HPDE6-E6E7 (cell line): Measurements from ENCODE around the gene RHOB.
"Not testable (repeated sequence)": the region's sequence is repeated elsewhere in the genome, so short reads cannot be mapped to it uniquely, and the experiment has no call there.

Experiments used
- DNase-seq: peaks from one replicate; pipeline ENCODE4 v3.0.0; 2011; ENCODE audit warnings: missing footprints; ENCODE audit errors: extremely low spot score

RHOB gene

DNA sequence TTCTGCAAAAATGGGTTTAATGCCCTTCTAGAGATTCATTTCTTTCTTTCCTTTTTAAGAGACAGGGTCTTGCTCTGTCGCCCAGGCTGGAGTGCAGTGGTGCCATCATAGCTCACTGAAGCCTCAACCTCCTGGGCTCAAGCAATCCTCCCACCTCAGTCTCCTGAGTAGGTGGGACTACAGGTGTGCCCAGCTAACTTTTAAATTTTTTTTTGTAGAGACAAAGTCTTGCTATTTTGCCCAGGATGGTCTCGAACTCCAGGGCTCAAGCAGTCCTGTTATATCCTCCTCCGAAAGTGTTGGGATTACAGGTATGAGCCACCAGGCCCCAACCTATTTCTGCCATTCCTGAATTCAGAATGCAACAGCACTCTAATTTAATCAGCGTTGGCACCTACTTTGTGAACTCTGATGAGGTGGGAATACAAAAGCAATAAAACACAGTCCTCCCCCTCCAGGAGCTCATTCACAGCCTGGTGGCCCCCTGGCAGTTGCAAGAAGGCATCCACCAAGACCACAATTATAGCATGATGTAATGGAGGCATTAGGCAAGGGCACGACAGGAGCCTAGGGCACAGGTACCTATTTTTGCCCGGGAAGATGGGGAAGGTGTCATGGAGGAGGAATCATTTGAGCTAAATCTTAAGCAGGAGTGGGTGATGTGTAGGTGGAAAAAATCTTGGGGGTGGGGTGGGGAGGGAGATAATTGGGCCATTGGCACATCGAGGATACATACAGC lies 5.1 kb downstream of the RHOB start:
- DNase-seq = no peak

DNA sequence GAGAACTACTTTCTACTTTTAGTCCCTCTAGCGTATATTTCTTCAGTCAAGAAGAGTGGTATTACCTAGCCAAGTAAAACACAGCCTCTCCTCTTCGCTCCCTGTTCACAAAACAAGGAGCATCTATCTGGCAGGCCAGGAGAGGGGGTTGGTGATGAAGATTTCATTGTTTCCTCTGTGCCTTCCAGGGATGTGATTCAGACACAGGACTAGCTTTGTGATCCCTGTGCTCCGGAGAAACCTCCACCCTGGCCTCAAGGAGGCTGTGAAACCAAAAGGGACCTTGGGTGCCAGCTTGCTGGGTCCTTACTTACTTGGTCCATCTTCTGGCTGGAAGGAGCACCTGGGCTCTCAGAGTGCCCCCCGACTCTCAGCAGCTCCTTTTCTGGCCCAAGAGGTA lies 5.7 kb downstream of the RHOB start:
- DNase-seq = no peak

DNA sequence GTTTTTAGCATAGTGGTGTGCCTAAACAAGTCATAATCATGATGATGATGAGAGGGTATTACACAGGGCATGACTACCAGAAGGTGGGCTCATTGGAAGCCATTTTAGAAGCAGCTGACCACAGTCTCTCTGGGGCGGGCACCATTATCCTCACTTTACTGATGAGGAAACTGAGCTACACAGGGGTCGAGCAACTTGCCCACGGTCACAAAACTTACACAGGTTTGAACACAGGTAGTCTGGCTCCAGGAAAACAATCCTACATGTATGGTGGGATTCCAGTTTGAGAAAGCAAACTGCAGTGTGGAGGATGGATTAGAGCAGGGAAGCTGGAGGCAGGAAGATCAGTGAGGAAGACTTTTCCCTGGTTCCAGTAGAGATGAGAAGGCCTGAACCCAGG lies 6.2 kb downstream of the RHOB start:
- DNase-seq = no peak

DNA sequence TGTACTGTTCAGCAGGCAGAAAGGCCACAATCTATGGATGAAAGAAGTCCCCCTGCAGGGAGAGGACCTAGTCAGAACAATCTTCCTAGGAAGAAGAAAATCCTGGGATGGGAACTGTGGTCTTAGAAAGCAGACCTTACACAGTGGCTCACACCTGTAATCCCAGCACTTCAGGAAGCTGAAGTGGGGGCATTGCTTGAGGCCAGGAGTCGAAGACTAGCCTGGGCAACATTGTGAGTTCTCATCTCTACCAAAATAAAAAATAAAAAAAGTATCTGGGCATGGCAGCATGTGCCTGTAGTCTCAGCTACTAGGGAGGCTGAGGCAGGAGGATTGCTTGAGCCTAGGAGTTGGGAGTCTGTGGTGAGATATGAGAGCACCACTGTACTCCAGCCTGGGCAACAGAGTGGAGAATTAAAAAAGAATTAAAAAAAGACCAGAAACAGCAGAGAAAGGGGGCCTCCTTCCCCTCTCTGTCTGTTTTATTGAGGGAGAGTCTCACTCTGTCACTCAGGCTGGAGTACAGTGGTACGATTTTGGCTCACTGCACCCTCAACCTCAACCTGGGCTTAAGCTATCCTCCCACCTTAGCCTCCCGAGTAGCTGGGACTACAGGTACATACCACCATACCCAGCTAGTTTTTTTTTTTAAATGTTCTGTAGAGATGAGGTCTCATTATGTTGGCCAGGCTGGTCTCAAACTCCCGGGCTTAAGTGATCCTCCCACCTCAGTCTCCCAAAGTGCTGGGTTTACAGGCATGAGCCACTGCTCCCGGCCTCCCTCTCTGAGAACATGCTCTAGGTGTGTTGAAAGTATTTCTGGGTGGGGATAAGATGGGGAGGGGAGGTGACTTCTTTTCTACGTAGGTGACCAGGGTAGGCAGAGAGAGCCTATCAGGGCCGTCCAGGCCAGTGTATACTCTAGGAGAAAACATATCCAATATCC lies 7.4 kb downstream of the RHOB start:
- DNase-seq = no peak

DNA sequence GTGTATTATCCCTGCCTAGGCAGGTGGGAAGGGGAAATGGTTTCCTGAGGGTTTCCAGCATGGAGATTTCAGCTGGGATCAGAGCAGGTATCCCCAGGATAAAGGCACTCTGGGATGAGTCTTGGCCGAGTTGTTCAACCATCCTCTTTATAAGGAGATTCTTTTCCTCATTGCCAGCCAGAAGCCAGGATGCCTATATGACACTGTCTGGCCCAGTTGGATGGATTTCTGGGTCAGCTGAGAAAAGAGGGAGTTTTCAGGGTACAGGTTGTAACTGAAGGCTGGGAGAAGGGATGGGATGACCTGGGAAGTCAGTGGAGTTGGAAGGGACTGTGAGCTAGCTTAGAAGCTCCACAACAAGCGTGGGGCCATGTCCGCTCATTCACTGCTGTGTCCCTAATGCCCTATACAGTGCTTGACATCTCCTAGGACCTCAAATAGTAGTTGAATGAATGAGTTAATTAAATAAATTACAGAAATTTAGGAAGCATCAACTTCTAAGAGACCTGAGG lies 8.3 kb downstream of the RHOB start:
- no peak for DNase-seq

DNA sequence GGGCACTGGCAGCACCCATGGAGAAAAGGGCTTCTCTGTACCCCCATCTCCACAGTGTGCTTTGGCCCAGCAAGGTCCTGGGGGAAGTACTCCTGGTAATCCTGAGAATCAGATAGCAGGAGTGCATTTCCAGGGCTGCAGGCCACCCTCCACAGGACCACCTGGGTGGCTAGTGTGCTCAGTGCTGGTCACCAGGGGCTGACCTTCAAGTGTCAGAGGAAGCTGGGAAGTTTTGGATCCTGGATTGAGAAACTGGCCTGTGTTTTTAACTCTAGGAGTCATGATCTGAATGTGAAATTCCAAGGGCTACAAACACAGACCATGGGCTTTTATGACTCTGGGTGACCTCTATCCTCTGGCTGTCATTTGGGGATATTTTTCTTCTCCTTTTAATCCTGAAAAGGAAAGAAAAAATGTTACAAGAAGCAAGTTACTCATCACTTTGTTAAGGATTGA lies 9.3 kb downstream of the RHOB start:
- DNase-seq = no peak

DNA sequence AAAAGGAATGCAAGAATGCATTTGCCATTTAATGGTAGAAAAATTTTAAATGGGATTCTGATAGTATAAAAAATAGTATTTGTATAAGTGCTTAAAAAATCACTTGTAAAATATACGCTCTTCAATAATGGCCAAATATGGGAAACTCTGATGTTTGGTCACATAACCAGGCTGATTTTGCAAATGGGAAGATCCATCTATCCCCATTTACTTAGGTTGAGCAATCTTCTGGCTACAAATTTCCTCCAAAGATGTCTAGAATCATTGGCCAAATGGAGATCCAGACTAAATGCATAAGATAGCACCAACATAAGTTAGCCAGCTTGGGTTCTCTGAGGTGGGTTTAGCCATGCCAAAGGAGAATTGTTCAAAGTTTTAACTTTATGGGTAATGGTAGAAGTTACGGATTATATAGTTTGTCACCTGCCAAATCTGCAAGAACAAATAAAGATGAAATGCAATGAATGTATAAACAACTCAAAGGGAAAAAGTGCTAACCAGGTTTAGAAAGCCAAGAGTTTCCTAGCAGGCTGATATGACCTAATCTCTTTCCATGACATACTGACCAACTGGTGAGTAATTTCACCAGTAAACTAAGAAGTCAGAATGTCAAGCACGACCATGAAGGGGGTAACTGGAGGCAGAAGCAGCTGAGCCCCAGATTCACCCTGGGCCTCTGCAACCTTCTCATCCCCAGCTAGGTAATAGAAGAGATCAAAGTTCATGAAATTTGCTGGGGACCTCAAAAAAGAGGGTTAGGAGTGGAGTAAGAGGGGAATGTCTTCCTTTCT lies 10.0 kb downstream of the RHOB start:
- DNase-seq = no peak

DNA sequence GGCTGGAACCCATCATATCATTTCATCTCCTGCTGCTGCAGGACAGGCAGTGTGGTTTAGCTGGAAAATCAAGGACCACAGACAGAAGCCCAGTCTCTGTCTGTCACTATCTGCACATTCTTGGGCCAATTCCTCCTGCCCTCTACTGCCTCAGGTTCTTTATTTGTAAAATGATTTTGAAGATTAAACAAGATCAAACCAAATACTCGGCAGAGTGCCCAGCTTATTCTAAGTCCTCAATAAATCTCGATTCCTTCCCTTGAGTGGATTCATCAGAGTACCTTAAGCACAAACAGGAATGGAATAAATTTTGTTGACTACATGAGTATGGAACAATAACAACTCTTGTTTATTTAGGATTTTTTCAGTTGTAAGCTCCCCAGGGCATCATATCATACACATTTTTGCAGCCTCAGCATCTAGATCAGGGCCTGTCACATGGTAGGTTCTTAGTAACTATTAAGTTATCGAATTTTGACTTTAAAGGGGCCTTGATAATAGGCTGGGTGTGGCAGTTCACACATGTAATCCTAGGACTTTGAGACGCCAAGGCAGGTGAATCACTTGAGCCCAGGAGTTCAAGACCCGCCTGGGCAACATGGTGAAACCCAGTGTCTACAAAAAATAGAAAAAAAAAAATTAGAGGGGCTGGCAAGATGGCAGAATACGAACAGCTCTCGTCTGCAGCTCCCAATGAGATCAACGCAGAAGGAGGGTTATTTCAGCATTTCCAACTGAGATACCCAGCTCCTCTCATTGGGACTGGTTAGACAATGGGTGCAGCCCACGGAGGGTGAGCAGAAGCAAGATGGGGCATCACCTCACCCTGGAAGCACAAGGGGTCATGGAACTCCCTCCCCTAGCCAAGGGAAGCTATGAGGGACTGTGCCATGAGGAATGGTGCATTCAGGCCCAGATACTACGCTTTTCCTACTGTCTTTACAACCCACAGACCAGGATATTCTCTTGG lies 11.1 kb downstream of the RHOB start:
- no peak for DNase-seq

DNA sequence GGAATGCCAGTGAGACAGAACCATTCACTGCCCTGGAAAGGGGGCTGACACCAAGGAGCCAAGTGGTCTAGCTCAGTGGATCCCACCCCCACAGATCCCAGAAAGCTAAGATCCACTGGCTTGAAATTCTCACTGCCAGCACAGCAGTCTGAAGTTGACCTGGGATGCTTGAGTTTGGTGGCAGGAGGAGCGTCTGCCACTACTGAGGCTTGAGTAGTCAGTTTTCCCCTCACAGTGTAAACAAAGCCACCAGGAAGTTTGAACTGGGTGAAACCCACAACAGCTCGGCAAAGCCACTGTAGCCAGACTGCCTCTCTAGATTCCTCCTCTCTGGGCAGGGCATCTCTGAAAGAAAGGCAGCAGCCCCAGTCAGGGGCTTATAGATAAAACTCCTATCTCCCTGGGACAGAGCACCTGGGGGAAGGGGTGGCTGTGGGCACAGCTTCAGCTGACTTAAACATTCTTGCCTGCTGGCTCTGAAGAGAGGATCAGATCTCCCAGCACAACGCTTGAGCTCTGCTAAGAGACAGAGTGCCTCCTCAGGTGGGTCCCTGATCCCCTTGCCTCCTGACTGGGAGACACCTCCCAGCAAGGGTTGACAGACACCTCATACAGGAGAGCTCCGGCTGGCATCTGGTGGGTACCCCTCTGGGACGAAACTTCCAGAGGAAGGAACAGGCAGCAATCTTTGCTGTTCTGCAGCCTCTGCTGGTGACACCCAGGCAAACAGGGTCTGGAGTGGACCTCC lies 12.0 kb downstream of the RHOB start:
- DNase-seq = not testable (repeated sequence)

DNA sequence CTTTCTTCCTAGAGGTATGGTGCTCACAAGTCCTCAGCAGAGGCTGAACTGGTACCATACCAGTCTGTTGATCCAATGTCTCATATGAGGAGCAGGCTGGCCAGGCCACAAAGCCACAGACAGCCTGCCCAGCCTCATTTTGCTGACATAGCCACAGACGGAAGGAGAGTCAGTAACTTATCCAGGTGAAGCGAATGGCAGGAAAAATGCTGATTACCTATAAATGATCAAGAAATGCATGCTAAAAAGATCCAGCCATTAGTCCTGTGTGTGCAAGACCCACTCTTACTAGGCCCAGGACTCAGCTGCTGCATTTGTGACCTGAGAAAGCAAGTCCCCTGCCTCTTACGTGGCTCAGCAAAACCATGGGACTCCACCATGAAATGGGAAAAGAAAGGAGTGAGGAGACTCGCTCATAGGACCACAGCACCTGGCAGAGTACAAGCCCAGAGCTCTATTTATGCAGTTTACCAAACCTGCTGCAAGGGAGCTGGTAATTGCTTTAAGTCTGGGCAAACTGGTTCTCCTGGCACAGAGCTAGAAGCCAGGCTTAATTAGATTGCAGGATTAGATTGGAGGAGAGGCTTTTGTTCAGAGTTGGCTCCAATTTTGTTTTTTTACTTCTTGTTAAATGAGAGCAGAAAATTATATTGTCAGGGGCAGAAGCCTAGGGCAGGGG lies 19.0 kb downstream of the RHOB start:
- DNase-seq = no peak

DNA sequence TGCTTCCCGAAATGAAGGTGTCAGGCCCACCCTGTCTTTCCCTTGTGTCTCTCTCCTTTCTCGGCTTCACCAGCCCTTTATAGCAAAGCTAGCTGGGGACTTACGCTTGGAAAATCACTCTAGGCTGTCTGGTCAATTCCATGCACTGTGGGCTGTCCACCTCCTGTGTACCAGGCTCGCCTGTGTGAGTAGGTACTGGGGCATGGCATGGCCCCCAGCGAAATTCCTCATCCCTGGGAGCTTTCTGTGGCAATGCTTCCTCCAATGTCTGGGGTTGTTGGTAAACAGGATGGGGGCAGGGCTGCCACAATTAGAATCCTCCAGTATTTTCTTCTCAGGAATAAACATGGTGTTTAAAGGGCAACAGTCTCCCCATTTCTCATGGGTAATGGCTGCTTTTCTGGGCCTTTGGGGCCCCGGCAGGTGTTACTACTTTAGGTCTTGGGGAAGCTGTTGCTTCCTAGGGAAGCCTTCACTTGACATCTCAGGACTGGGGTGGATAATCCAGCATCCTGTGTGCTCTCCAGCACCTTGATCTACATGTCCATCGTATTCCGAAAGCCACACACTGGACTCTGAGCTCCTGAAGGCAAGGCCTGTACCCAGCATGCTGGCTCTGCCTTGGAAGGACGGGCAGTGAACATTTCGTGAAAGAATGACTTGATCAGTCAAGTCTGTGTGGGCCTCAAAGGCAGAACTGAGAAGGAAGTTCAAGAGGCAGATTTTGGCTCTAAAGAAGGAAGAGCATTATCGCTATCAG lies 21.1 kb downstream of the RHOB start:
- DNase-seq = no peak

DNA sequence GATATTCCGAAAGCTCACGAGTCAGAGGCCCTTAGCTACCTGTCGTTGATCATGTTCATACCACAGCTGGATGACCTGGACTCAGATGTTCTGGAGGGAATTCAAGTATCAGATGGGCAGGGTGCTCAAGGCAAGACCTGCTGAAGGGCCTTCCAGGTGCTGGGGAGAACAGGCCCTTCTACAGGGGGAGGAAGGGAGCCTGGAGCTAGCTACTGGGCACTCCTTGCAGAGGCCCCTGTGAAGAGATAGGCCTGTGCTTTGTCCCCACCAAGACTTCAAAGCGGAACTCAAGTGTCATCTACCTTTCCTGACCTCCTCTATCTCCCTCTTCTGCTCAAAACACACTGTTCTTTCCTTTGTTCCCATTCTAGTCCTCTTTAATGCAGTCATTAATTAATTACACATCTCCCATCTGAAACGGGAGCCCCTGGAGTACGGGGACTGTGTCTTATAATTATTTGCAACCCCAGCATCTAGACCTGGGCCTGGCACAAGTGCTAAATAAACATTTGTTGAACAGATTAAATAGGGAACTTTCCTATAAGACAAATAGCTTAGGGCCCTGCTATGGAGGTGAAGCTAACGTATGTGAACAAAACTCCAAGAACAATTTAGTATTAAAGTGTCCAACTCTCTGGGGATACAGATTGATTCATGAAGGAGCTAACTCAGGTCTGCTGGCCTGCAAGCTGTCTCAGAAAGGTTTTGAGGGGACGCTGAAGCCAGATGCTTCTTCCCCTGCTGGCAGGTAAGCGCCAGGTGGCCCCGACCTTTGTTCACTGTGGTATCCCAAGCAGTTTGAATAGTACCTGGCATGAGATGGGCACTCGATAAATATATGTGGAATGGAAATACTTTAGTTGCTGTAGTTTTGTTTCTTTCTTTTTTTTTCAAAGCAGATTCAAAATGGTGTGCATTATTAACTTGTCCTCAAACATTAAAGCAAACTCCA lies 22.0 kb downstream of the RHOB start:
- no peak for DNase-seq

DNA sequence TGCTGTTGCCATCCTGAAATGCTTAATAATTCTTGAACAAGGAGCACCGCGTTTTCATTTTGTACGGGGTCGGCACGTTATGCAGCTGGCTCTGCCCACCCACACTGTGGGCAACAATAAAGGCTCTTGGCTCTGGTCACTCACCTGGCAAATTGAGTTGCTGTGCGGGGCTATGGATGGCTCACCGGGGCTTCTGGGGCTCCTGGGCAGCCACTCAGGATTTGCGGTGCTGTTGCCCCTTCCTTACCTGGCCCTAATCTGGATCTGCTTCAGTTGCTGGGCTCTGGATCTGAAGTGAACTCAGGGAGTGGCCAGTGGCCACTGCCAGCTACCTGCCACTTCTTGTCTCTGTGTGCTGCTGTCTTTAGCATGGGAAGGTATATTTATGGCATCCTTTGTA lies 22.7 kb downstream of the RHOB start:
- no peak for DNase-seq

DNA sequence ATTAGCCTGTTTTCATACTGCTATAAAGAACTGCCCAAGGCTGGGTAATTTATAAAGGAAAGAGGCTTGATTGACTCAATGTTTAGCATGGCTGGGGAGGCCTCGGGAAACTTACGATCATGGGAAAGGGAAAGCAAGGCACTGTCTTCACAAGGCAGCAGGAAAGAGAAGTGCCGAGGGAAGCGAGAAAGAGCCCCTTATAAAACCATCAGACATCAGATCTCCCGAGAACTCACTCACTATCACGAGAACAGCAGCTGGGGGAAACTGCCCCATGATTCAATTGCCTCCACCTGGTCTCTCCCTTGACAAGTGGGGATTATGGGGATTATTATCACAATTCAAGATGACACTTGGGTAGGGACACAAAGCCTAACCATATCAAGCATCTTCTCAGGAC lies 23.3 kb downstream of the RHOB start:
- DNase-seq = no peak

DNA sequence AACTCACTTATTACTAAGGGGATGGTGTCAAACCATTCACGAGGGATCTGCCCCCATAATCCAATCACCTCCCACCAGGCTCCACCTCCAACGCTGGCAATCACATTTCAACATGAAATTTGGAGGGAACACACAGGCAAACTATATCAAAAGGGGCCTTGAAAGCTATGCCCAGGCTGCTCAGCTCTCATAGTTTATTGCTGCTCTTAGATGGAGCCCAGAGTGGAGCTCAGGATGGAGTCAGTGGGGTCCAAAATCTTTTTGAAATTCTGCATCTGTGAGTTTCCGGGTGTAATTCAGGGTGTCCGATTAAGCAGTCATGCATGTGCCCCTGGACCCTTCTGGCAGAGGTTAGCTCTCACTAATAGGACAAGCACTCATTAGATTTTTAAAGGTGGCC lies 24.3 kb downstream of the RHOB start:
- DNase-seq = no peak

DNA sequence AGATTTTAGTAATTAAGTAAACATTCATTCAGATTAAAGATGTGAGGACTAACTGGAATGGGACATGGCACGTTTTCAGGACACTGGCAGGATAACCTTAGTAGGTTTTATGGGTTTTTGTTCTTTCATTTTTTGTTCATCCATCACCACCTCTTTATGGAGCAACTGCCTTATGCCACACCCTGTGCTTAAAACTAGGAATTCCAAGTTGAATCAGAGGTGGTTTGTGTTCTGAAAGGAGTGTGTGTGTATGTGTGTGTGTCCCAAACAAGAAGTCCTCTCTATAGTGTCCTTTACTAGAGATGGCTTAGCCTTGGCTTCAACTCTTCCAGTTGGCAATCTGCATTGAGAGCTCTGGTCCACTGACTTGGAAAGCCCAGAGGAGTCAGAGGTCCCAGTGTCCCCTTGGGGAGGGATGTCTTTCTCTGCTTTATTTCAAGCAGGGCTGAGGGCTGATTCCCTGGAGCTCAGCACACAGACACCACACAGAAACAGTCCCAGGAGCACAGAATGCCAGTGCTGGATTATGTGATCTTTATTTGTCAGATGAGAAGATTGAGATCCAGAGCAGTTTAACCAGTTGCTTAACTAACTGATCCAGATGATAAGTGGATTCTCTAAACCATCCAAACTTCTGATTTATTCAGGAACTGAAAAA lies 25.2 kb downstream of the RHOB start:
- no peak for DNase-seq

DNA sequence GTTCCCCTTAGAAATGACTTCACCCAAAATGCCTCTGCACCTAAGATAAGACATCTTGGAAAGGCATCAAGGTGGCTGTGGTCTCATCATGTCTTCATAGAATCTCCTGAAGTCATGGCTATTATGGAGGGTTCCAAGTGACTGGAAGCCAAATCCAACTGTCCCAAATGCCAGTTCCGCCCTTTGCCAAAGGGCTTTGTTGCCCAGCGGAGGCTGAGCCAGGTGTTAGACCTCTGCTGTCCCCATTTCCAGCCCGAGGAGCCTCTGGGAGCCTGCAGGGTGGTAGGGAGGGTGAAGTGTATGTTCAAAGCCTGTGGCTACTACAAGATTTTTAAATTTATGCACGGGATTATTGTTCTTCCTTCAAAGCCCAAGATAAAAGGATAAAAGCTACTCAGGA lies 25.7 kb downstream of the RHOB start:
- no peak for DNase-seq
